Left ventricle myocardium inferior (tissue), 1 donor: ENCODE results near the gene CYYR1. TPM values are rescaled to one million over a fixed set of nuclear protein-coding genes. Genes with fewer than 3 reads are reported as not detected.

Experiments
- DNase-seq: peaks from one replicate; pipeline ENCODE4 v3.0.0-alpha.2; 2020
- H3K27ac ChIP-seq: fragments of 200-600 bp; replicated peaks from 2 replicates; pipeline ENCODE4 v1.8.0; 2021
- H3K27me3 ChIP-seq: fragments of 200-600 bp; 2 replicates; pipeline ENCODE4 v1.8.0; 2021; ENCODE audit warnings: low read depth
- H3K36me3 ChIP-seq: fragments of 200-600 bp; 2 replicates; pipeline ENCODE4 v1.8.0; 2021
- H3K4me1 ChIP-seq: fragments of 200-600 bp; 2 replicates; pipeline ENCODE4 v1.8.0; 2021
- H3K4me3 ChIP-seq: fragments of 200-600 bp; 2 replicates; pipeline ENCODE4 v1.8.0; 2021; ENCODE audit warnings: mild to moderate bottlenecking, moderate library complexity
- H3K9me3 ChIP-seq: fragments of 200-600 bp; replicated peaks from 2 replicates; pipeline ENCODE4 v1.8.0; 2021
- CTCF ChIP-seq: fragments of 200-600 bp; IDR thresholded peaks from 2 replicates; pipeline ENCODE4 v1.8.0; 2021; ENCODE audit warnings: antibody characterized with exemption, mild to moderate bottlenecking, borderline replicate concordance
- intact Hi-C: fragments of 100-400 bp; cut with micrococcal nuclease; formaldehyde crosslinking; loops from one replicate; pipeline ENCODE4 v1.11.0; 2022
- total RNA-seq: library from RNA; stranded (reverse); fragmentation: NEBNext Ultra II Directional; extraction: Animal tissue kit (Norgen Biotek cat#: 25700); gene quantifications from one replicate; pipeline ENCODE4 v1.2.1, GENCODE V29; 2021
- donor health status: DM: no; HTN: yes; CAD: no; lungs with severe emphysema.

The CYYR1 gene
- total RNA-seq, 1 donor from 2014 or later, result 21.6 TPM

DNA sequence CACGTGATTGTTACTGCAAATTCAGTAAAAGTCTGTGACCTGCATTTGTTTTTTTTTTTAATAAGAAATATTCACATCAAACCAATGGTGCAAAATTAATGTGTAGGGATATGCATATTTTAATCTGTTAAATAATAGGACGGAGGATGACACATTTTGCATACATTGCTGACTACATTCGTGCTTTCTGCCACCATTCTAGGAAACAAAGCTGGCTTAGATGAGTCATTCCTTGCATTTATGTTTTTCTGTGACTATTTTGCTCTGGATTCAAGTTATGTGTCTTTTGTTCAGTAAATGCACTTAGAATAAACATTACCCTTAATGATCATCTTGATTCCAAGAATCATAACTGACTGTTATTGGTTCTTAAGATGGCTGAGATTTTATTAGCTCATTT lies 23.9 kb upstream of the CYYR1 start:
- TF ChIP-seq CTCF, result no peak
- no peak overlapping the region for H3K27ac ChIP-seq
- no peaks in the 10 kb centered on the region for H3K27me3 ChIP-seq
- no peaks in the 10 kb centered on the region for H3K9me3 ChIP-seq
- no peaks in the 10 kb centered on the region for H3K4me1 ChIP-seq
- intact Hi-C loops, result no loop called here
- no peak for DNase-seq
- no peak overlapping the region for H3K4me3 ChIP-seq
- H3K36me3 ChIP-seq, result no peaks in the 10 kb centered on the region

GRCh38 chr21:26595971-26596370 lies 22.9 kb upstream of the CYYR1 start:
- Histone ChIP-seq H3K27ac (no peak overlapping the region), H3K27me3 (no peaks in the 10 kb centered on the region), H3K9me3 (no peaks in the 10 kb centered on the region), H3K4me3 (no peak overlapping the region), H3K36me3 (no peaks in the 10 kb centered on the region), H3K4me1 (no peaks in the 10 kb centered on the region)
- intact Hi-C loops, result no loop called here
- no peak for TF ChIP-seq CTCF
- no peak for DNase-seq

DNA sequence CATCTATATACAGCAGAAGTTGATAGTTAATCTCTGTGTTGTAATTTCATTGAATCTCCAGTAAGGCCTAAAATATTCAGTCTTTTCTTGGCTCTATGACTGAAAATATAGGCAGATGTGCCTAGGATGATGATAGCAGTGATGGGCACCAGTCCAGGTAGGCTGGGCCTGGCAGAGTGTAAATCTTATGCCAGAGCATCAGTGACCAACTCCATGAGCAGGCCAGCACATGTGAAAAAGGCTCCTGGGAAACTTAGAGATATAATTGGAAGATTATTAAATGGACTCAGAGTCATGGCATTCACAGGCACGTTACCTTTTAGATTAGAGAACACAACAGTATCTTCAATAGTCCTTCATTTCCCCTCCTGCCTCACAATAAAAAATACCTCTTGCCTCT lies 20.7 kb upstream of the CYYR1 start:
- Histone ChIP-seq H3K27ac (no peak overlapping the region), H3K9me3 (no peaks in the 10 kb centered on the region), H3K36me3 (no peaks in the 10 kb centered on the region), H3K4me1 (no peaks in the 10 kb centered on the region), H3K4me3 (no peak overlapping the region), H3K27me3 (no peaks in the 10 kb centered on the region)
- intact Hi-C loops, result no loop called here
- no peak for TF ChIP-seq CTCF
- DNase-seq, result no peak

DNA sequence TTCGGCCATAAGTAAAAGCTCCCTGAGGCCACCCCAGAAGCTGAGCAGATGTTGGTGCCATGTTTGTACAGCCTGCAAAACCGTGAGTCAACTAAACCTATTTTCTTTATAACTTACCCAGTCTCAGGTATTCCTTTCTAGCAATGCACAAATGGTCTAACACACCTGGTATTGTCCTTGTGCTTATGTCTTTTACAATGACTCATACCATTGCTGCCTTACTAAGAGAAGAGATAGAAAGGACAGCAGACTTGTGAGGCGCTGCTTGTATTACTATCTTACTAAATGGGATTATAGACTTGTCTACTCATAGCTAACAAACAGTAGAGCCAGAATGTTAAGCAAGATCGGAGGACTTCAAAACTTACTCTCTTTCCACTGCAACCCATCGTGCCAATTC lies 18.5 kb upstream of the CYYR1 start:
- DNase-seq, result no peak
- no peaks in the 10 kb centered on the region for H3K9me3 ChIP-seq
- no peak for TF ChIP-seq CTCF
- no peaks in the 10 kb centered on the region for H3K36me3 ChIP-seq
- intact Hi-C loops, result no loop called here
- no peak overlapping the region for H3K27ac ChIP-seq
- H3K4me3 ChIP-seq, result no peak overlapping the region
- H3K27me3 ChIP-seq, result no peaks in the 10 kb centered on the region
- H3K4me1 ChIP-seq, result no peaks in the 10 kb centered on the region

GRCh38 chr21:26588446-26588845 lies 15.4 kb upstream of the CYYR1 start:
- Histone ChIP-seq H3K9me3 (no peaks in the 10 kb centered on the region), H3K27me3 (no peaks in the 10 kb centered on the region), H3K4me3 (peak overlapping the region; percentile 37), H3K27ac (peak overlapping the region; percentile 39), H3K36me3 (no peaks in the 10 kb centered on the region), H3K4me1 (no peaks in the 10 kb centered on the region)
- no peak for DNase-seq
- TF ChIP-seq CTCF, result no peak
- intact Hi-C loops, result no loop called here

DNA sequence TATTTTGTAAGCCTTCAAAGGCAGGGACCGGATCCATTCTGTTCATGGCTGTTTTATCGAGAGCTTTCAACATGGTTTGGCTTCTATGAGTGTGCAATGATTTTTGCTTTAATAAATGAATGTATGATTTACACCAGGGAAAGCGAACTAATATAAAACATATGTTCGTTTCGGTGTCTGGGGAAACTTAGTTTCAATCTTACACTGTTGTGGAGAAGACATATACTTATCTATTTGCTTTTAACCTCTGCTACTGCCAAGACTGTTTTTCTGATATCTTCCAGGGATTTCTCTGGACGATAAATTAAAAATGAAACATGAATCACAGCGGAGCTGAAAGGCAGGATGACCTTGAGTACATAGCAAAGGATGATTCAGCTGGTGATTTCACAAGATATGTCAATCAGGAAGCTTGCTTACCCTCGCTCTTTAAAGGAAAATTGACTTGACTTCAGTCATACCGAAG lies 14.7 kb upstream of the CYYR1 start:
- H3K4me1 ChIP-seq, result no peaks in the 10 kb centered on the region
- TF ChIP-seq CTCF, result no peak
- H3K27ac ChIP-seq, result peak overlapping the region; percentile 39
- intact Hi-C loops, result no loop called here
- peak overlapping the region; percentile 37 for H3K4me3 ChIP-seq
- no peaks in the 10 kb centered on the region for H3K27me3 ChIP-seq
- H3K36me3 ChIP-seq, result no peaks in the 10 kb centered on the region
- no peak for DNase-seq
- no peaks in the 10 kb centered on the region for H3K9me3 ChIP-seq
